H9 (cell line): ENCODE data around the gene ETV4. TPM values are rescaled to one million over a fixed set of nuclear protein-coding genes. Genes with fewer than 3 reads are reported as not detected.

Source experiments
- DNase-seq: peaks from one replicate; pipeline ENCODE4 v3.0.0-alpha.2; 2017
- H2AFZ ChIP-seq: one replicate; pipeline ENCODE4 v1.6.1; 2013; ENCODE audit warnings: mild to moderate bottlenecking, low read length, control low read depth, moderate library complexity
- H2AK5ac ChIP-seq: 2 replicates; pipeline ENCODE4 v1.6.1; 2013; ENCODE audit warnings: low read length, control low read depth, mixed read lengths; ENCODE audit not compliant: insufficient read length
- H2BK120ac ChIP-seq: one replicate; pipeline ENCODE4 v1.6.1; 2013; ENCODE audit warnings: low read depth, mild to moderate bottlenecking, low read length, control low read depth, inconsistent platforms; ENCODE audit not compliant: poor library complexity, severe bottlenecking
- H2BK12ac ChIP-seq: 2 replicates; pipeline ENCODE4 v1.6.1; 2013; ENCODE audit warnings: low read length, control low read depth, mixed read lengths, low read depth; ENCODE audit not compliant: insufficient read length
- H2BK15ac ChIP-seq: 2 replicates; pipeline ENCODE4 v1.6.1; 2013; ENCODE audit warnings: low read depth, low read length, control low read depth
- H2BK20ac ChIP-seq: one replicate; pipeline ENCODE4 v1.6.1; 2013; ENCODE audit warnings: low read depth, mild to moderate bottlenecking, low read length, control low read depth, inconsistent platforms; ENCODE audit not compliant: poor library complexity, severe bottlenecking
- H2BK5ac ChIP-seq: 2 replicates; pipeline ENCODE4 v1.6.1; 2013; ENCODE audit warnings: low read length, control low read depth, mixed read lengths; ENCODE audit not compliant: insufficient read length
- H3K14ac ChIP-seq: 2 replicates; pipeline ENCODE4 v1.6.1; 2013; ENCODE audit warnings: low read length, control low read depth; ENCODE audit not compliant: insufficient read depth
- H3K18ac ChIP-seq: 2 replicates; pipeline ENCODE4 v1.6.1; 2013; ENCODE audit warnings: low read depth, mild to moderate bottlenecking, mixed read lengths, low read length, control low read depth; ENCODE audit not compliant: insufficient read length
- H3K23ac ChIP-seq: 2 replicates; pipeline ENCODE4 v1.6.1; 2013; ENCODE audit warnings: low read length, control low read depth, mixed read lengths, low read depth; ENCODE audit not compliant: insufficient read length
- H3K23me2 ChIP-seq: 2 replicates; pipeline ENCODE4 v1.6.1; 2013; ENCODE audit warnings: low read depth, mild to moderate bottlenecking, mixed read lengths, low read length, control low read depth; ENCODE audit not compliant: insufficient read length, poor library complexity, severe bottlenecking
- H3K27ac ChIP-seq: 2 replicates; pipeline ENCODE4 v1.5.1; 2013; ENCODE audit warnings: low read length, control low read depth, mixed read lengths, low read depth; ENCODE audit not compliant: insufficient read length
- H3K27me3 ChIP-seq: 2 replicates; pipeline ENCODE4 v1.6.1; 2013; ENCODE audit warnings: low read length, control low read depth, inconsistent platforms; ENCODE audit not compliant: insufficient read depth
- H3K4ac ChIP-seq: 2 replicates; pipeline ENCODE4 v1.6.1; 2013; ENCODE audit warnings: low read depth, mild to moderate bottlenecking, control low read depth, inconsistent platforms, low read length, moderate library complexity
- H3K4me1 ChIP-seq: 2 replicates; pipeline ENCODE4 v1.6.1; 2013; ENCODE audit warnings: low read length, control low read depth, inconsistent platforms; ENCODE audit not compliant: insufficient read depth
- H3K4me2 ChIP-seq: 2 replicates; pipeline ENCODE4 v1.6.1; 2013; ENCODE audit warnings: low read length, control low read depth, mixed read lengths; ENCODE audit not compliant: insufficient read length, insufficient read depth
- H3K56ac ChIP-seq: 2 replicates; pipeline ENCODE4 v1.6.1; 2013; ENCODE audit warnings: low read depth, mild to moderate bottlenecking, mixed read lengths, low read length, control low read depth; ENCODE audit not compliant: insufficient read length
- H3K79me1 ChIP-seq: 2 replicates; pipeline ENCODE4 v1.6.1; 2013; ENCODE audit warnings: low read depth, mild to moderate bottlenecking, moderate library complexity, low read length, control low read depth, inconsistent platforms; ENCODE audit not compliant: insufficient read depth, poor library complexity, severe bottlenecking
- H3K79me2 ChIP-seq: 2 replicates; pipeline ENCODE4 v1.6.1; 2013; ENCODE audit warnings: low read length, control low read depth, inconsistent platforms; ENCODE audit not compliant: insufficient read depth
- H3K9ac ChIP-seq: 2 replicates; pipeline ENCODE4 v1.6.1; 2013; ENCODE audit warnings: low read length, control low read depth, mixed read lengths; ENCODE audit not compliant: insufficient read length; ENCODE audit errors: extremely low read depth
- H3K9me3 ChIP-seq: one replicate; pipeline ENCODE4 v1.6.1; 2013; ENCODE audit warnings: low read depth, low read length, inconsistent platforms; ENCODE audit not compliant: control insufficient read depth
- H3T11ph ChIP-seq: one replicate; pipeline ENCODE4 v1.6.1; 2013; ENCODE audit warnings: mild to moderate bottlenecking, low read length, control low read depth, inconsistent platforms
- H4K20me1 ChIP-seq: one replicate; pipeline ENCODE4 v1.6.1; 2013; ENCODE audit not compliant: control insufficient read depth, insufficient read length, insufficient read depth
- H4K5ac ChIP-seq: 2 replicates; pipeline ENCODE4 v1.6.1; 2013; ENCODE audit warnings: low read depth, mild to moderate bottlenecking, mixed read lengths, low read length, control low read depth; ENCODE audit not compliant: insufficient read length
- H4K8ac ChIP-seq: replicated peaks from 2 replicates; pipeline ENCODE4 v1.6.1; 2013; ENCODE audit warnings: low read length, control low read depth, mixed read lengths, low read depth; ENCODE audit not compliant: insufficient read length
- H4K91ac ChIP-seq: 2 replicates; pipeline ENCODE4 v1.6.1; 2013; ENCODE audit warnings: low read depth, mild to moderate bottlenecking, moderate library complexity, mixed read lengths, low read length, control low read depth; ENCODE audit not compliant: insufficient read length
- H3K27ac Mint-ChIP-seq, 3 experiments: 2 replicates in 2 of 3; 3 replicates in 1 of 3; pipeline ENCODE4 v1.8.0; 2020 to 2021; ENCODE audit warnings: mixed read lengths in 3 of 3, mild to moderate bottlenecking in 1 of 3, moderate library complexity in 1 of 3
- H3K27me3 Mint-ChIP-seq: 2 replicates; pipeline ENCODE4 v1.8.0; 2021; ENCODE audit warnings: low read depth, mild to moderate bottlenecking, moderate library complexity, mixed read lengths
- H3K36me3 Mint-ChIP-seq, 3 experiments: 2 replicates in 2 of 3; 3 replicates in 1 of 3; pipeline ENCODE4 v1.8.0; 2020 to 2021; ENCODE audit warnings: low read depth in 3 of 3, mixed read lengths in 3 of 3; ENCODE audit not compliant: insufficient read depth in 1 of 3
- H3K4me1 Mint-ChIP-seq, 2 experiments: 2 replicates each; pipeline ENCODE4 v1.8.0; 2020; ENCODE audit warnings: mixed read lengths in 2 of 2
- H3K4me3 Mint-ChIP-seq, 2 experiments: 2 replicates in 1 of 2; 3 replicates in 1 of 2; pipeline ENCODE4 v1.8.0; 2020 to 2021; ENCODE audit warnings: mild to moderate bottlenecking in 2 of 2, mixed read lengths in 2 of 2, moderate library complexity in 1 of 2
- H3K9me3 Mint-ChIP-seq, 2 experiments: 2 replicates in 1 of 2; 3 replicates in 1 of 2; pipeline ENCODE4 v1.8.0; 2020; ENCODE audit warnings: mild to moderate bottlenecking in 2 of 2, mixed read lengths in 2 of 2, moderate library complexity in 1 of 2
- CTCF ChIP-seq: fragments of 200-600 bp; sonication (generic); conservative IDR thresholded peaks from 3 replicates; pipeline ENCODE4 v1.8.0; 2021; ENCODE audit warnings: antibody characterized with exemption, mild to moderate bottlenecking
- WGBS: extraction: QIAGEN DNeasy Blood & Tissue Kit; methylation state at CpG from one replicate; pipeline ENCODE4 v1.1.7; 2013; ENCODE audit warnings: missing lambda C conversion rate, low lambda C conversion rate, mixed read lengths; ENCODE audit not compliant: insufficient read length; ENCODE audit errors: extremely low coverage; 5-methylcytosine and 5-hydroxymethylcytosine counted together
- total RNA-seq: library from RNA; stranded (reverse); gene quantifications from 2 replicates; pipeline ENCODE4 v1.2.1, GENCODE V29; 2021

The ETV4 gene
- total RNA-seq, 1 experiment from 2014 or later: 74.4 TPM

GRCh38 chr17:43572368-43572980 lies 26.3 kb upstream of the ETV4 start:
- no peak overlapping the region for H3K14ac ChIP-seq
- no peaks in the 10 kb centered on the region for H3K79me1 ChIP-seq
- H3K9me3 ChIP-seq: no peaks in the 10 kb centered on the region
- no peak overlapping the region for H2BK12ac ChIP-seq
- Mint-ChIP-seq H3K4me1 (peaks cover 14 to 16% of the 10 kb centered on the region in 2 experiments), H3K9me3 (peaks cover 0 to 3% of the 10 kb centered on the region in 2 experiments; a peak in 1 of 5 replicates), H3K36me3 (peaks cover 0 to 4% (median 0%) of the 10 kb centered on the region in 3 experiments; a peak in 2 of 7 replicates), H3K4me3 (no peak overlapping the region), H3K27ac (no peak overlapping the region), H3K27me3 (no peaks in the 10 kb centered on the region; the same call in none of the 2 replicates)
- H3K9ac ChIP-seq: no peak overlapping the region
- H3K27me3 ChIP-seq: no peaks in the 10 kb centered on the region; the same call in 1 of the 2 replicates
- H3K56ac ChIP-seq: no peak overlapping the region
- H3K4me1 ChIP-seq: no peaks in the 10 kb centered on the region
- H3K4ac ChIP-seq: no peak overlapping the region
- H3K27ac ChIP-seq: no peak overlapping the region
- no peak overlapping the region for H3K4me2 ChIP-seq
- no peak overlapping the region for H2BK120ac ChIP-seq
- H4K5ac ChIP-seq: no peak overlapping the region
- H2BK15ac ChIP-seq: no peak overlapping the region
- H3K23ac ChIP-seq: no peak overlapping the region
- H2AFZ ChIP-seq: no peak overlapping the region
- no CpG with 5 or more reads among the region's 5 CpGs for WGBS
- H3K18ac ChIP-seq: no peak overlapping the region
- TF ChIP-seq CTCF: no peak
- H3K79me2 ChIP-seq: no peaks in the 10 kb centered on the region
- no peaks in the 10 kb centered on the region for H4K20me1 ChIP-seq
- H4K8ac ChIP-seq: no peak overlapping the region
- H2AK5ac ChIP-seq: no peak overlapping the region
- H2BK20ac ChIP-seq: no peak overlapping the region
- no peak overlapping the region for H3T11ph ChIP-seq
- peaks cover 3% of the 10 kb centered on the region for H3K23me2 ChIP-seq
- no peak overlapping the region for H4K91ac ChIP-seq
- H2BK5ac ChIP-seq: no peak overlapping the region
- DNase-seq: no peak
